H1 (cell line): ENCODE measurements around the gene ASXL2. TPM values are rescaled to one million over a fixed set of nuclear protein-coding genes. Genes with fewer than 3 reads are reported as not detected.

Experiments
- CTCF ChIA-PET: fragments of 300-600 bp; sonication (Branson Sonifier 250); formaldehyde crosslinking; loops from one replicate; lab custom pipeline; 2021; ENCODE audit not compliant: partially characterized antibody; lab: Charles Lee
- POLR2A ChIA-PET: fragments of 300-600 bp; sonication (Branson Sonifier 250); formaldehyde crosslinking; loops from one replicate; lab custom pipeline; 2021; ENCODE audit warnings: inconsistent platforms; ENCODE audit not compliant: partially characterized antibody; lab: Charles Lee
- DNase-seq, 2 experiments: peaks; one replicate each; pipeline versions ENCODE4 v3.0.0 to v3.0.0-alpha.2; 2010 to 2022; ENCODE audit warnings: low spot score in 2 of 2, low read depth in 1 of 2, mixed read lengths in 1 of 2
- FAIRE-seq: peaks from 2 replicates; lab custom pipeline; 2011; peaks lifted over from hg19 to GRCh38; lab: Jason Lieb, UNC
- H2AFZ ChIP-seq: 2 replicates; pipeline ENCODE4 v1.8.1; 2012; ENCODE audit warnings: low read length, inconsistent platforms
- H2AK5ac ChIP-seq: 2 replicates; pipeline ENCODE4 v1.6.1; 2013; ENCODE audit warnings: low read depth, low read length
- H2BK120ac ChIP-seq: replicated peaks from 2 replicates; pipeline ENCODE3; 2013; ENCODE audit warnings: low read depth, low read length, inconsistent platforms
- H2BK12ac ChIP-seq: 2 replicates; pipeline ENCODE4 v1.6.1; 2013; ENCODE audit warnings: low read depth, low read length
- H2BK15ac ChIP-seq: 2 replicates; pipeline ENCODE4 v1.6.1; 2013; ENCODE audit warnings: low read length
- H2BK20ac ChIP-seq: 2 replicates; pipeline ENCODE4 v1.6.1; 2013; ENCODE audit warnings: low read length
- H2BK5ac ChIP-seq: 2 replicates; pipeline ENCODE4 v1.6.1; 2013; ENCODE audit warnings: low read depth, low read length
- H3K14ac ChIP-seq: 2 replicates; pipeline ENCODE4 v1.6.1; 2013; ENCODE audit warnings: inconsistent platforms; ENCODE audit not compliant: insufficient read length
- H3K18ac ChIP-seq: 2 replicates; pipeline ENCODE4 v1.6.1; 2013; ENCODE audit warnings: low read length; ENCODE audit errors: extremely low read depth
- H3K23ac ChIP-seq: 2 replicates; pipeline ENCODE4 v1.6.1; 2013; ENCODE audit warnings: inconsistent platforms; ENCODE audit not compliant: insufficient read length
- H3K23me2 ChIP-seq: 2 replicates; pipeline ENCODE4 v1.6.1; 2013; ENCODE audit warnings: low read depth, low read length
- H3K27ac ChIP-seq: 2 replicates; pipeline ENCODE4 v1.6.1; 2011; ENCODE audit warnings: low read depth, low read length, inconsistent platforms
- H3K27me3 ChIP-seq, 4 experiments: replicated peaks in 1 of 4; 1 replicate in 1 of 4; 2 replicates in 3 of 4; pipeline versions ENCODE4 v1.6.1 to v1.8.1; 2011 to 2013; ENCODE audit warnings: low read length in 3 of 4, mild to moderate bottlenecking in 3 of 4, inconsistent platforms in 2 of 4, mixed read lengths in 2 of 4, moderate library complexity in 1 of 4; ENCODE audit not compliant: control insufficient read depth in 3 of 4, insufficient read depth in 3 of 4; ENCODE audit errors: extremely low read depth in 1 of 4
- H3K36me3 ChIP-seq, 4 experiments: 2 replicates each; pipeline versions ENCODE4 v1.6.1 to v1.8.1; 2011 to 2013; ENCODE audit warnings: mild to moderate bottlenecking in 4 of 4, low read length in 3 of 4, moderate library complexity in 2 of 4, control low read depth in 1 of 4, inconsistent platforms in 1 of 4; ENCODE audit not compliant: insufficient read depth in 4 of 4, control insufficient read depth in 2 of 4
- H3K4ac ChIP-seq: replicated peaks from 2 replicates; pipeline ENCODE3; 2013; ENCODE audit warnings: low read length, low read depth, mixed read lengths, inconsistent platforms; ENCODE audit not compliant: insufficient read length
- H3K4me1 ChIP-seq, 4 experiments: replicated peaks in 1 of 4; 1 replicate in 1 of 4; 2 replicates in 3 of 4; pipeline versions ENCODE4 v1.6.1 to v1.8.1; 2011 to 2013; ENCODE audit warnings: low read length in 3 of 4, inconsistent platforms in 2 of 4, mixed read lengths in 1 of 4; ENCODE audit not compliant: insufficient read depth in 4 of 4, control insufficient read depth in 3 of 4
- H3K4me2 ChIP-seq, 2 experiments: 2 replicates each; pipeline versions ENCODE4 v1.6.1 to v1.8.1; 2011 to 2013; ENCODE audit warnings: low read depth in 2 of 2, low read length in 2 of 2, control low read depth in 1 of 2, inconsistent platforms in 1 of 2, mild to moderate bottlenecking in 1 of 2; ENCODE audit not compliant: insufficient read depth in 1 of 2
- H3K4me3 ChIP-seq, 4 experiments: fragments of 200-600, 300-600 bp in 1 of 4; sonication (generic), shearing (Covaris generic), sonication (Bioruptor Twin) in 1 of 4; 2 replicates each; pipeline versions ENCODE4 v1.5.1 to v1.8.1; 2011 to 2016; ENCODE audit warnings: low read length in 4 of 4, low read depth in 3 of 4, control low read depth in 2 of 4, inconsistent platforms in 2 of 4, mild to moderate bottlenecking in 2 of 4, mixed read lengths in 1 of 4, moderate library complexity in 1 of 4; ENCODE audit not compliant: insufficient read depth in 2 of 4; ENCODE audit errors: extremely low read depth in 1 of 4
- H3K56ac ChIP-seq: replicated peaks from 2 replicates; pipeline ENCODE3; 2013; ENCODE audit warnings: low read depth, mild to moderate bottlenecking, mixed read lengths, low read length, inconsistent platforms; ENCODE audit not compliant: insufficient read length
- H3K79me1 ChIP-seq: 2 replicates; pipeline ENCODE4 v1.6.1; 2013; ENCODE audit warnings: low read depth, low read length, control low read depth
- H3K79me2 ChIP-seq, 2 experiments: 2 replicates each; pipeline versions ENCODE4 v1.6.1 to v1.8.1; 2012 to 2013; ENCODE audit warnings: low read length in 2 of 2, mild to moderate bottlenecking in 2 of 2, inconsistent platforms in 1 of 2; ENCODE audit not compliant: insufficient read depth in 2 of 2, control insufficient read depth in 1 of 2
- H3K9ac ChIP-seq, 4 experiments: replicated peaks in 1 of 4; 1 replicate in 1 of 4; 2 replicates in 3 of 4; pipeline versions ENCODE4 v1.6.1 to v1.8.1; 2011 to 2013; ENCODE audit warnings: low read depth in 3 of 4, low read length in 3 of 4, control low read depth in 2 of 4, mild to moderate bottlenecking in 2 of 4, moderate library complexity in 2 of 4, inconsistent platforms in 1 of 4; ENCODE audit errors: extremely low read depth in 1 of 4
- H3K9me3 ChIP-seq, 2 experiments: 2 replicates each; pipeline versions ENCODE4 v1.6.1 to v1.8.1; 2012 to 2013; ENCODE audit warnings: mild to moderate bottlenecking in 2 of 2, moderate library complexity in 2 of 2, control low read depth in 1 of 2, inconsistent platforms in 1 of 2, low read depth in 1 of 2, low read length in 1 of 2, mixed read lengths in 1 of 2; ENCODE audit not compliant: insufficient read depth in 2 of 2
- H4K20me1 ChIP-seq, 2 experiments: replicated peaks in 1 of 2; 2 replicates each; pipeline versions ENCODE3 to v1.8.1; 2011 to 2013; ENCODE audit warnings: inconsistent platforms in 2 of 2, low read length in 2 of 2, mild to moderate bottlenecking in 1 of 2; ENCODE audit not compliant: insufficient read depth in 2 of 2, control insufficient read depth in 1 of 2
- H4K5ac ChIP-seq: 2 replicates; pipeline ENCODE4 v1.6.1; 2013; ENCODE audit warnings: low read length, low read depth, mixed read lengths, inconsistent platforms; ENCODE audit not compliant: insufficient read length
- H4K8ac ChIP-seq: 2 replicates; pipeline ENCODE4 v1.8.0; 2013; ENCODE audit warnings: mild to moderate bottlenecking, moderate library complexity, low read length, inconsistent platforms; ENCODE audit not compliant: insufficient read depth; ENCODE audit errors: extremely low read depth
- H4K91ac ChIP-seq: replicated peaks from 2 replicates; pipeline ENCODE3; 2013; ENCODE audit warnings: low read length, mixed read lengths, inconsistent platforms; ENCODE audit not compliant: insufficient read length
- EZH2 ChIP-seq: fragments of 200-600 bp; sonication (generic); IDR thresholded peaks from 2 replicates; pipeline ENCODE4 v1.7.1; 2012; ENCODE audit warnings: low read depth, mild to moderate bottlenecking, moderate library complexity, low read length, inconsistent platforms; ENCODE audit not compliant: severe bottlenecking
- GTF2F1 ChIP-seq: IDR thresholded peaks from 2 replicates; pipeline ENCODE4 v1.6.1; 2012; ENCODE audit warnings: low read depth, low read length, improper control_type of control experiment, borderline replicate concordance
- KDM1A ChIP-seq: fragments of 200-600, 300-600 bp; sonication (generic); IDR thresholded peaks from 2 replicates; pipeline ENCODE4 v1.7.1; 2016; ENCODE audit warnings: mild to moderate bottlenecking, low read length, borderline replicate concordance
- WGBS, 2 experiments: shearing (Covaris generic) in 1 of 2; methylation state at CpG; one replicate each; pipeline versions ENCODE4 v1.1.6 to v1.1.7; 2013 to 2015; ENCODE audit warnings: low lambda C conversion rate in 2 of 2, mixed read lengths in 2 of 2, inconsistent platforms in 1 of 2, low coverage in 1 of 2, missing lambda C conversion rate in 1 of 2; ENCODE audit not compliant: insufficient replicate concordance in 2 of 2, insufficient coverage in 1 of 2, insufficient read length in 1 of 2; ENCODE audit errors: extremely low coverage in 1 of 2, missing lambda C conversion rate in 1 of 2; 5-methylcytosine and 5-hydroxymethylcytosine counted together
- polyA plus RNA-seq, 7 experiments: library from polyadenylated mRNA; depleted of rRNA in 3 of 7; stranded (reverse) in 5 of 7; unstranded in 2 of 7; fragments of >200 nt in 5 of 7; fragments of 200-250 nt in 2 of 7; gene quantifications; 1 replicate in 5 of 7; 2 replicates in 1 of 7; 4 replicates in 1 of 7; pipeline versions ENCODE4 v1.2.1 to v1.2.3, GENCODE V29; 2011 to 2013; ENCODE audit warnings: missing spikeins in 2 of 7, mixed read lengths in 2 of 7
- total RNA-seq: library from RNA; stranded (reverse); fragmentation: NEBNext Ultra II Directional; extraction: Animal tissue kit (Norgen Biotek cat#: 25700); gene quantifications from 2 replicates; pipeline ENCODE4 v1.2.1, GENCODE V29; 2021

The ASXL2 gene
- total and polyA plus RNA-seq, 2 of the 8 experiments (the other 6 are each of a cell fraction or from before 2014, with no cell fraction given) = 7.2 to 41.3 TPM

- H3K79me2 ChIP-seq = no peaks in the 10 kb centered on the region
- TF ChIP-seq EZH2 (no peak), KDM1A (no peak), GTF2F1 (no peak)
Measured at GRCh38 chr2:25699216-25699615, 179.1 kb downstream of the ASXL2 start.

More at GRCh38 chr2:25699216-25699615, 179.1 kb downstream of the ASXL2 start:
- Histone ChIP-seq H2BK120ac (no peak overlapping the region), H4K91ac (no peak overlapping the region), H2AFZ (no peak overlapping the region), H3K36me3 (no peaks in the 10 kb centered on the region), H2AK5ac (no peak overlapping the region), H4K5ac (no peak overlapping the region), H4K20me1 (no peaks in the 10 kb centered on the region), H4K8ac (peak overlapping the region; percentile 57; the same call in 1 of the 2 replicates), H3K9ac (no peak overlapping the region), H2BK15ac (peak overlapping the region; percentile 65; the same call in 1 of the 2 replicates), H2BK12ac (no peak overlapping the region), H3K23ac (no peak overlapping the region), H3K23me2 (no peaks in the 10 kb centered on the region; the same call in 1 of the 2 replicates), H3K14ac (no peak overlapping the region), H3K18ac (no peak overlapping the region), H3K79me1 (no peaks in the 10 kb centered on the region), H3K4me2 (no peak overlapping the region; a peak in 1 of 4 replicates), H3K9me3 (no peaks in the 10 kb centered on the region), H3K56ac (no peak overlapping the region), H2BK20ac (0 out of 2 replicates have a peak overlapping the region, but pooled peaks have one; percentile 7), H3K27ac (no peak overlapping the region), H3K4me1 (peaks cover 0 to 12% (median 6%) of the 10 kb centered on the region in 4 experiments; a peak in 6 of 7 replicates), H3K4ac (no peak overlapping the region), H3K27me3 (peaks cover 0 to 8% (median under 1%) of the 10 kb centered on the region in 4 experiments; a peak in 2 of 7 replicates), H2BK5ac (no peak overlapping the region; the same call in 1 of the 2 replicates), H3K4me3 (no peak overlapping the region)
- no peak for FAIRE-seq
- DNase-seq = no peak
- CTCF ChIA-PET = interaction anchor here (0.6 to 6.8 kb wide), 16 partner anchors 11 to 244 kb away, joined by 3 to 110 read pairs (median 6); partner anchors contain the start of gene DTNB
- 87% methylated on average over 7 of the region's 7 CpGs; no CpG with 5 or more reads in 1 of the 2 experiments for WGBS, 2 experiments
- POLR2A ChIA-PET = interaction anchor here (0.9 to 1.3 kb wide), 5 partner anchors 10 to 175 kb away, joined by 3 to 4 read pairs (median 3); no protein-coding TSS in a partner anchor
